OCI-LY7 (cell line): ENCODE results near the gene STK35. TPM values are rescaled to one million over a fixed set of nuclear protein-coding genes. Genes with fewer than 3 reads are reported as not detected.

Experiments
- BruUV-seq: library from RNA; stranded (reverse); fragments of 400-500 nt; replicated peaks from 2 replicates; lab custom pipeline; 2021; lab: Mats Ljungman, UMichigan
- CTCF ChIA-PET: fragments of 300-600 bp; sonication (Branson Sonifier 250); formaldehyde crosslinking; loops from one replicate; lab custom pipeline; 2022; ENCODE audit warnings: antibody characterized with exemption; ENCODE audit not compliant: unreplicated experiment; lab: Charles Lee
- POLR2A ChIA-PET: fragments of 300-600 bp; sonication (Branson Sonifier 250); formaldehyde crosslinking; loops from one replicate; lab custom pipeline; 2022; ENCODE audit warnings: antibody characterized with exemption; lab: Charles Lee
- DNase-seq: peaks from one replicate; pipeline ENCODE4 v3.0.0-alpha.2; 2015; ENCODE audit warnings: low spot score
- H2AFZ ChIP-seq: fragments of 200-600 bp; sonication (generic), shearing (Covaris generic); 2 replicates; pipeline ENCODE4 v1.6.1; 2014; ENCODE audit warnings: mild to moderate bottlenecking, antibody characterized with exemption, low read length, moderate library complexity
- H3K27ac ChIP-seq: fragments of 200-600 bp; sonication (generic); 2 replicates; pipeline ENCODE4 v1.5.1; 2014; ENCODE audit warnings: mixed run types, low read depth, mild to moderate bottlenecking, moderate library complexity, low read length, inconsistent platforms; ENCODE audit not compliant: poor library complexity, severe bottlenecking
- H3K36me3 ChIP-seq: fragments of 200-600 bp; sonication (generic); 2 replicates; pipeline ENCODE4 v1.6.1; 2014; ENCODE audit warnings: mild to moderate bottlenecking, antibody characterized with exemption, low read length, moderate library complexity, mixed read lengths; ENCODE audit not compliant: insufficient read depth
- H3K4me1 ChIP-seq: fragments of 200-600 bp; sonication (generic); 2 replicates; pipeline ENCODE4 v1.5.1; 2014; ENCODE audit warnings: mild to moderate bottlenecking, low read length; ENCODE audit not compliant: insufficient read depth, poor library complexity, severe bottlenecking
- H3K4me2 ChIP-seq: fragments of 200-600 bp; sonication (generic); 2 replicates; pipeline ENCODE4 v1.6.1; 2014; ENCODE audit warnings: mild to moderate bottlenecking, low read length
- H3K4me3 ChIP-seq: fragments of 200-600 bp; sonication (generic); 2 replicates; pipeline ENCODE4 v1.5.1; 2014; ENCODE audit warnings: mild to moderate bottlenecking, low read depth, low read length; ENCODE audit not compliant: poor library complexity, severe bottlenecking
- H3K79me2 ChIP-seq: fragments of 200-600 bp; sonication (generic); 2 replicates; pipeline ENCODE4 v1.6.1; 2016; ENCODE audit warnings: low read depth, mild to moderate bottlenecking, low read length, moderate library complexity, mixed read lengths; ENCODE audit not compliant: insufficient read depth
- H3K9me2 ChIP-seq: fragments of 200-600 bp; sonication (generic); 2 replicates; pipeline ENCODE4 v1.6.1; 2016; ENCODE audit warnings: mild to moderate bottlenecking, low read length, mixed read lengths; ENCODE audit not compliant: insufficient read depth
- H3K9me3 ChIP-seq: fragments of 200-600 bp; sonication (generic); 2 replicates; pipeline ENCODE4 v1.6.1; 2014; ENCODE audit warnings: mild to moderate bottlenecking, mixed run types, low read length, mixed read lengths
- H4K20me1 ChIP-seq: fragments of 200-600 bp; sonication (generic); 2 replicates; pipeline ENCODE4 v1.6.1; 2014; ENCODE audit warnings: mild to moderate bottlenecking, antibody characterized with exemption, low read length, moderate library complexity, mixed read lengths; ENCODE audit not compliant: insufficient read depth
- EZH2phosphoT487 ChIP-seq: fragments of 200-600 bp; sonication (generic); IDR thresholded peaks from 2 replicates; pipeline ENCODE4 v1.6.1; 2018; ENCODE audit warnings: low read depth, borderline replicate concordance, mild to moderate bottlenecking, mixed run types, antibody characterized with exemption, low read length, moderate library complexity, mixed read lengths
- intact Hi-C: fragments of 100-400 bp; cut with micrococcal nuclease; formaldehyde crosslinking; loops from one replicate; pipeline ENCODE4 v1.10.0; 2022; ENCODE audit not compliant: unreplicated experiment
- total RNA-seq, 2 experiments: library from RNA; depleted of rRNA in 1 of 2; stranded (reverse); fragments of >200 nt in 1 of 2; shearing (Covaris generic) in 1 of 2; gene quantifications; 2 replicates each; pipeline ENCODE4 v1.2.3, GENCODE V29; 2014 to 2022
- TF ChIP-seq, protein P1 (sequence below): fragments of 200-600 bp; sonication (generic); conservative IDR thresholded peaks from 2 replicates; pipeline ENCODE4 v1.5.1; 2014; ENCODE audit warnings: mild to moderate bottlenecking, antibody characterized with exemption, low read length, moderate library complexity, mixed read lengths

Gene STK35
- total RNA-seq, 2 experiments from 2014 or later, result 21.4 to 22.3 TPM

DNA sequence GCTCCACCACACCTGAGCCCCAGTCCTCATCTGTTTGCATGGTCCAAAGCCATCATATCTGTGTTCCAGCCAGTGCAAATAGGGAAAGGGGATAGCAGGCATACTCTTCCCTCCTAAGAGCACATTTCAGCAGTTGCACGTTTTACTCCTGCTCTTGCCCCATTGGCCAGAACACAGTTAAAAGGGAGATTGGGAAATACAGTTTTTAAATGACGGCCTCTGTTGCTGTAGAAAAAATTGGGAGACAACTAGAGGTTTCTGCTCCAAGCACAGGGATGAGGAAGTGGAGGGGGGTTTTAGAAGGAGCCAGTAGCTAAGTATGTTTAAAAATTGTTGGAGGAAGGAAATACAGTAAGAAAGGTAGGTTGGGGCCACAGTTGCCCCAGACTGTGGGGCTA, 14.6 kb upstream of the STK35 start:
- H3K9me2 ChIP-seq, result no peaks in the 10 kb centered on the region
- no TSS peak for BruUV-seq
- no peak for DNase-seq
- CTCF ChIA-PET, result no interaction called here
- no peak overlapping the region for H3K27ac ChIP-seq
- POLR2A ChIA-PET, result no interaction called here
- intact Hi-C loops, result no loop called here
- no peak overlapping the region for H2AFZ ChIP-seq
- H3K9me3 ChIP-seq, result no peaks in the 10 kb centered on the region
- H3K36me3 ChIP-seq, result no peaks in the 10 kb centered on the region
- H3K4me1 ChIP-seq, result no peaks in the 10 kb centered on the region
- TF ChIP-seq, protein P1, sequence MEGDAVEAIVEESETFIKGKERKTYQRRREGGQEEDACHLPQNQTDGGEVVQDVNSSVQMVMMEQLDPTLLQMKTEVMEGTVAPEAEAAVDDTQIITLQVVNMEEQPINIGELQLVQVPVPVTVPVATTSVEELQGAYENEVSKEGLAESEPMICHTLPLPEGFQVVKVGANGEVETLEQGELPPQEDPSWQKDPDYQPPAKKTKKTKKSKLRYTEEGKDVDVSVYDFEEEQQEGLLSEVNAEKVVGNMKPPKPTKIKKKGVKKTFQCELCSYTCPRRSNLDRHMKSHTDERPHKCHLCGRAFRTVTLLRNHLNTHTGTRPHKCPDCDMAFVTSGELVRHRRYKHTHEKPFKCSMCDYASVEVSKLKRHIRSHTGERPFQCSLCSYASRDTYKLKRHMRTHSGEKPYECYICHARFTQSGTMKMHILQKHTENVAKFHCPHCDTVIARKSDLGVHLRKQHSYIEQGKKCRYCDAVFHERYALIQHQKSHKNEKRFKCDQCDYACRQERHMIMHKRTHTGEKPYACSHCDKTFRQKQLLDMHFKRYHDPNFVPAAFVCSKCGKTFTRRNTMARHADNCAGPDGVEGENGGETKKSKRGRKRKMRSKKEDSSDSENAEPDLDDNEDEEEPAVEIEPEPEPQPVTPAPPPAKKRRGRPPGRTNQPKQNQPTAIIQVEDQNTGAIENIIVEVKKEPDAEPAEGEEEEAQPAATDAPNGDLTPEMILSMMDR, result no peak
- TF ChIP-seq EZH2phosphoT487, result no peak
- no peaks in the 10 kb centered on the region for H4K20me1 ChIP-seq
- H3K79me2 ChIP-seq, result no peaks in the 10 kb centered on the region
- H3K4me3 ChIP-seq, result no peak overlapping the region
- H3K4me2 ChIP-seq, result no peak overlapping the region

DNA sequence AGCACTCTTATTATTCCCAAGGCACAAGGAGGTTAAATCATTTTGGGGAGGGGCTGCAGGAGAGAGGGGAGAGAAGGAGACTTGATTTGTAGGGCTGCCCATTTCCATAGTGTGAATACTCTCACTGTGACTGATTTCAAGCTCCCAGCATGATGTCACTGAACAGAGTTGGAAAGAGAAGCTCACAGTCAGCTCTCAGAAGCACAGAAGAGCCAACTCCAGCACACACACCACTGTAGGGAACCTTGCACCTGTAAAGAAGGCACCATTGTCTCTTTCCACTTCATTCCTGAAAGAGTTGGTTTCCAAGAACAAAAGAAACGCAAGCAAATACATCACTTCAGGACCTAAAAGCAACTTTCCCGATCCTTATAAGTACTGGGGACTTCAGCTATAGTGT, 12.7 kb upstream of the STK35 start:
- DNase-seq, result no peak
- Histone ChIP-seq H3K79me2 (no peaks in the 10 kb centered on the region), H3K9me2 (no peaks in the 10 kb centered on the region), H4K20me1 (no peaks in the 10 kb centered on the region), H3K36me3 (no peaks in the 10 kb centered on the region), H2AFZ (no peak overlapping the region), H3K4me2 (no peak overlapping the region), H3K27ac (no peak overlapping the region), H3K4me1 (peaks cover 5% of the 10 kb centered on the region), H3K4me3 (no peak overlapping the region), H3K9me3 (no peaks in the 10 kb centered on the region)
- ChIA-PET POLR2A (interaction anchor here (1.4 kb wide), 1 partner anchor 12 kb away, joined by 3 read pairs; the partner anchor contains the start of gene STK35), CTCF (no interaction called here)
- no TSS peak for BruUV-seq
- intact Hi-C loops, result no loop called here
- no peak for TF ChIP-seq EZH2phosphoT487
- TF ChIP-seq, protein P1, result no peak

- H3K27ac ChIP-seq, result no peak overlapping the region
- ChIA-PET CTCF (no interaction called here), POLR2A (interaction anchor here (0.7 to 1.4 kb wide), 2 partner anchors 12 to 29 kb away, joined by 3 read pairs; partner anchors contain the start of gene STK35)
- no peak overlapping the region for H3K4me3 ChIP-seq
- TF ChIP-seq EZH2phosphoT487, result no peak
- TF ChIP-seq, protein P1, result no peak
- no peaks in the 10 kb centered on the region for H3K9me2 ChIP-seq
- no peaks in the 10 kb centered on the region for H4K20me1 ChIP-seq
- H3K4me1 ChIP-seq, result peaks cover 5% of the 10 kb centered on the region
- H3K9me3 ChIP-seq, result no peaks in the 10 kb centered on the region
- no peak overlapping the region for H2AFZ ChIP-seq
- H3K79me2 ChIP-seq, result no peaks in the 10 kb centered on the region
- no peaks in the 10 kb centered on the region for H3K36me3 ChIP-seq
- no peak for DNase-seq
- intact Hi-C loops, result no loop called here
- no peak overlapping the region for H3K4me2 ChIP-seq
- no TSS peak for BruUV-seq
Observed at GRCh38 chr20:2089447-2089846, 12.2 kb upstream of the STK35 start.
